Subcutaneous abdominal adipose tissue (tissue), 5 donors: Measurements from ENCODE around the gene YWHAQ.
A peak's percentile ranks its signal among the peaks of the same experiment; 100 is the strongest.

Experiments
- H3K27ac ChIP-seq: one replicate; pipeline ENCODE4 v1.7.0; 2013; ENCODE audit warnings: low read depth, mild to moderate bottlenecking, inconsistent platforms, low read length, moderate library complexity
- H3K27me3 ChIP-seq, 5 donors: one replicate each; pipeline ENCODE4 v1.7.0; 2013; ENCODE audit warnings: low read length in 5 of 5, inconsistent platforms in 1 of 5; ENCODE audit not compliant: control insufficient read depth in 5 of 5, insufficient read depth in 4 of 5
- H3K36me3 ChIP-seq, 5 donors: one replicate each; pipeline ENCODE4 v1.7.0; 2013; ENCODE audit warnings: low read length in 5 of 5; ENCODE audit not compliant: control insufficient read depth in 5 of 5, insufficient read depth in 5 of 5
- H3K4me1 ChIP-seq, 5 donors: one replicate each; pipeline ENCODE4 v1.7.0; 2013; ENCODE audit warnings: low read length in 5 of 5, mild to moderate bottlenecking in 3 of 5, moderate library complexity in 1 of 5; ENCODE audit not compliant: control insufficient read depth in 5 of 5, insufficient read depth in 5 of 5
- H3K4me3 ChIP-seq, 5 donors: one replicate each; pipeline ENCODE4 v1.7.0; 2013; ENCODE audit warnings: low read length in 5 of 5, low read depth in 1 of 5
- H3K9ac ChIP-seq, 5 donors: one replicate each; pipeline ENCODE4 v1.7.0; 2013; ENCODE audit warnings: low read length in 5 of 5, mild to moderate bottlenecking in 4 of 5, moderate library complexity in 3 of 5
- H3K9me3 ChIP-seq, 5 donors: one replicate each; pipeline ENCODE4 v1.7.0; 2013; ENCODE audit warnings: low read length in 5 of 5; ENCODE audit not compliant: control insufficient read depth in 5 of 5
- donor health status: healthy.
- donor health status: healthy.
- donor health status: healthy.
- donor health status: healthy.
- donor health status: healthy.

Gene YWHAQ

GRCh38 chr2:9647884-9648283 lies 17.1 kb upstream of the YWHAQ start:
- peaks cover 0 to 3% (median 0%) of the 10 kb centered on the region in 5 donors for H3K4me1 ChIP-seq

GRCh38 chr2:9646196-9647030 lies 15.6 kb upstream of the YWHAQ start:
- Histone ChIP-seq H3K4me1 (peaks cover 0 to 3% (median 0%) of the 10 kb centered on the region in 5 donors), H3K27me3 (peaks cover 0 to 7% (median 5%) of the 10 kb centered on the region in 5 donors), H3K4me3 (no peak overlapping the region), H3K9ac (no peak overlapping the region), H3K9me3 (no peaks in the 10 kb centered on the region), H3K27ac (no peak overlapping the region), H3K36me3 (no peaks in the 10 kb centered on the region)

More at GRCh38 chr2:9647884-9648283, 17.1 kb upstream of the YWHAQ start:
- Histone ChIP-seq H3K4me3 (no peak overlapping the region), H3K27ac (no peak overlapping the region), H3K9me3 (no peaks in the 10 kb centered on the region), H3K9ac (no peak overlapping the region), H3K36me3 (no peaks in the 10 kb centered on the region), H3K27me3 (peaks cover 0 to 7% (median 5%) of the 10 kb centered on the region in 5 donors)

GRCh38 chr2:9644603-9645002 lies 13.8 kb upstream of the YWHAQ start:
- H3K27ac ChIP-seq, result no peak overlapping the region
- H3K9me3 ChIP-seq, result no peaks in the 10 kb centered on the region
- H3K36me3 ChIP-seq, result no peaks in the 10 kb centered on the region
- H3K27me3 ChIP-seq, result peaks cover 0 to 7% (median 5%) of the 10 kb centered on the region in 5 donors
- no peak overlapping the region for H3K4me3 ChIP-seq
- H3K4me1 ChIP-seq, result peaks cover 0 to 4% (median 0%) of the 10 kb centered on the region in 5 donors
- no peak overlapping the region for H3K9ac ChIP-seq

DNA sequence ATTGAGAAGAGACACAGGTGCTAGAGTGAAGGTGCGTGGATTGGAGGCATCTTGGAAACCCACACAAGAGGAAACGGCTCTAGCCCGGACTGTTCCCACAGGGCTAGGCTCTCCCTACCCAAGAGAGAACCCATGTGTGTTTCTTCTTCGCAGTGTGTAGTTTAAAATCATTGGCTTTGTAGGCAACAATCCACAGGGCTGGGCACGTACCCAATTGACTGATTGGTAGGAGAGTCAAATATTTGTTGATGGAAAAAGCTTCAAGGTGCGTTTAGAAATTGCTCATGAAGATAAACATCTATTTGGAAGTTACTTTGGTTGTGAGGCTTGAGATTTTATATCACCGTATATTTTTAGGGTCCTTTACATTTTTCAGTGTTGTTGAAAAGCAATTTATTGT lies 13.2 kb upstream of the YWHAQ start:
- H3K27ac ChIP-seq, result no peak overlapping the region
- no peak overlapping the region for H3K9ac ChIP-seq
- H3K4me3 ChIP-seq, result no peak overlapping the region
- peaks cover 0 to 10% (median 5%) of the 10 kb centered on the region in 5 donors for H3K4me1 ChIP-seq
- no peaks in the 10 kb centered on the region for H3K36me3 ChIP-seq
- peaks cover 0 to 7% (median 5%) of the 10 kb centered on the region in 5 donors for H3K27me3 ChIP-seq
- no peaks in the 10 kb centered on the region for H3K9me3 ChIP-seq

GRCh38 chr2:9641641-9642040 lies 10.8 kb upstream of the YWHAQ start:
- Histone ChIP-seq H3K9ac (no peak overlapping the region), H3K27me3 (no peaks in the 10 kb centered on the region), H3K4me1 (peaks cover 0 to 22% (median 18%) of the 10 kb centered on the region in 5 donors), H3K9me3 (no peaks in the 10 kb centered on the region), H3K4me3 (no peak overlapping the region), H3K27ac (no peak overlapping the region), H3K36me3 (no peaks in the 10 kb centered on the region)

- H3K9me3 ChIP-seq, result no peaks in the 10 kb centered on the region
- H3K27ac ChIP-seq, result no peak overlapping the region
- no peak overlapping the region for H3K4me3 ChIP-seq
- no peak overlapping the region for H3K9ac ChIP-seq
- peaks cover 0 to 22% (median 18%) of the 10 kb centered on the region in 5 donors for H3K4me1 ChIP-seq
- no peaks in the 10 kb centered on the region for H3K36me3 ChIP-seq
- no peaks in the 10 kb centered on the region for H3K27me3 ChIP-seq
Measured at GRCh38 chr2:9640403-9641104, 9.8 kb upstream of the YWHAQ start.

GRCh38 chr2:9639740-9640343 lies 9.0 kb upstream of the YWHAQ start:
- Histone ChIP-seq H3K27ac (no peak overlapping the region), H3K27me3 (no peaks in the 10 kb centered on the region), H3K4me1 (peaks cover 0 to 22% (median 18%) of the 10 kb centered on the region in 5 donors), H3K9me3 (no peaks in the 10 kb centered on the region), H3K9ac (no peak overlapping the region), H3K4me3 (no peak overlapping the region), H3K36me3 (no peaks in the 10 kb centered on the region)

GRCh38 chr2:9639000-9639602 lies 8.3 kb upstream of the YWHAQ start:
- H3K9me3 ChIP-seq, result no peaks in the 10 kb centered on the region
- H3K9ac ChIP-seq, result no peak overlapping the region
- no peaks in the 10 kb centered on the region for H3K36me3 ChIP-seq
- no peaks in the 10 kb centered on the region for H3K27me3 ChIP-seq
- no peak overlapping the region for H3K27ac ChIP-seq
- H3K4me1 ChIP-seq, result peaks cover 0 to 22% (median 18%) of the 10 kb centered on the region in 5 donors
- H3K4me3 ChIP-seq, result peak overlapping the region in 1 of 5 donors; percentile 13

DNA sequence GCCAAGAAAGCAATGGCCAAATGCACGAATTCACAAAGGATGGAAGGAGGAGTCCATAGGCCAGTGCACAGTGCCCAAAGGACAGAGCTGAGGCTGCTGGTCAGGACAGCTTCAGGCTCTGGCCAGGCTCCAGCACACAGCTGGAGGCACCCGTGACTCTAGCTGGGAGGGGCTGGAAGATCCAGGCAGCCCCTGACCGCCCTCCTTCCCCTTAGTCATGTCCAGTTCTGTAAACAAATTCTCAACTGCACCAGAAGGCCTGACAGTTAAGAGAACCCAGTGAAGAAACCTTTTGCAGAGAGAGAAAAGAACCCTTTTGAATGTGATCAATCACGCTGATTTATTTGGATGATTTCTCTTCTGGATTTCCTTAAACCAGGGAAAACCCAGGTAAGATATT lies 7.7 kb upstream of the YWHAQ start:
- Histone ChIP-seq H3K4me1 (peaks cover 0 to 22% (median 18%) of the 10 kb centered on the region in 5 donors), H3K9ac (no peak overlapping the region), H3K36me3 (no peaks in the 10 kb centered on the region), H3K27ac (no peak overlapping the region), H3K27me3 (no peaks in the 10 kb centered on the region), H3K9me3 (no peaks in the 10 kb centered on the region), H3K4me3 (peak overlapping the region in 1 of 5 donors; percentile 13)
